SK-N-SH (cell line): Measurements from ENCODE around the gene NEAT1. TPM values are rescaled to one million over a fixed set of nuclear protein-coding genes. Genes with fewer than 3 reads are reported as not detected.

Experiments
- CTCF ChIA-PET: fragments of 300-600, 350-600 bp; formaldehyde crosslinking; extraction: SDS; loops from one replicate; lab custom pipeline; 2021; lab: Yijun Ruan, JAX
- POLR2A ChIA-PET: fragments of 350-600 bp; sonication (Branson Sonifier 250); formaldehyde crosslinking; extraction: SDS; loops from one replicate; lab custom pipeline; 2020; ENCODE audit warnings: antibody characterized with exemption, inconsistent platforms; lab: Yijun Ruan, JAX
- DNase-seq: peaks from one replicate; pipeline ENCODE4 v3.0.0; 2012
- H2AFZ ChIP-seq: fragments of 200-600 bp; sonication (generic); 2 replicates; pipeline ENCODE4 v1.8.1; 2016; ENCODE audit warnings: antibody characterized with exemption, mild to moderate bottlenecking, low read depth
- H3F3A ChIP-seq: fragments of 200-600 bp; sonication (generic); replicated peaks from 2 replicates; pipeline ENCODE3; 2016; ENCODE audit warnings: antibody characterized with exemption, mild to moderate bottlenecking; ENCODE audit not compliant: insufficient read depth
- H3K27ac ChIP-seq, 2 experiments: fragments of 200-500 bp in 1 of 2; fragments of 200-600 bp in 1 of 2; sonication (Bioruptor generic) in 1 of 2; sonication (generic), shearing (Covaris generic) in 1 of 2; 2 replicates each; pipeline versions ENCODE4 v1.5.1 to v1.6.1; 2014 to 2016; ENCODE audit warnings: low read depth in 2 of 2, inconsistent platforms in 1 of 2, low read length in 1 of 2, mild to moderate bottlenecking in 1 of 2, mixed read lengths in 1 of 2
- H3K27me3 ChIP-seq: fragments of 200-600 bp; sonication (generic), shearing (Covaris generic); 2 replicates; pipeline ENCODE4 v1.6.1; 2016; ENCODE audit warnings: mixed run types; ENCODE audit not compliant: insufficient read depth
- H3K36me3 ChIP-seq, 2 experiments: fragments of 200-500 bp in 1 of 2; fragments of 200-600 bp in 1 of 2; sonication (Bioruptor generic) in 1 of 2; sonication (generic) in 1 of 2; replicated peaks in 1 of 2; 2 replicates each; pipeline versions ENCODE3 to v1.5.1; 2014 to 2016; ENCODE audit warnings: low read length in 1 of 2, mild to moderate bottlenecking in 1 of 2; ENCODE audit not compliant: insufficient read depth in 2 of 2, control insufficient read depth in 1 of 2
- H3K4me1 ChIP-seq, 2 experiments: fragments of 200-500 bp in 1 of 2; fragments of 200-600 bp in 1 of 2; sonication (Bioruptor generic) in 1 of 2; sonication (generic), shearing (Covaris generic) in 1 of 2; 2 replicates each; pipeline versions ENCODE4 v1.5.1 to v1.6.1; 2014 to 2016; ENCODE audit warnings: low read depth in 1 of 2, low read length in 1 of 2, mixed run types in 1 of 2; ENCODE audit not compliant: insufficient read depth in 2 of 2, control insufficient read depth in 1 of 2
- H3K4me2 ChIP-seq: fragments of 200-600 bp; sonication (generic), shearing (Covaris generic); 2 replicates; pipeline ENCODE4 v1.6.1; 2017; ENCODE audit warnings: mixed run types
- H3K4me3 ChIP-seq, 2 experiments: fragments of 200-500 bp in 1 of 2; fragments of 200-600 bp in 1 of 2; sonication (Bioruptor generic) in 1 of 2; sonication (generic), shearing (Covaris generic) in 1 of 2; 2 replicates each; pipeline versions ENCODE4 v1.5.1 to v1.8.1; 2014 to 2016; ENCODE audit warnings: low read depth in 2 of 2, inconsistent platforms in 1 of 2, low read length in 1 of 2, mild to moderate bottlenecking in 1 of 2, mixed read lengths in 1 of 2, moderate library complexity in 1 of 2
- H3K79me2 ChIP-seq: fragments of 200-600 bp; sonication (generic); 2 replicates; pipeline ENCODE4 v1.8.1; 2017; ENCODE audit warnings: mild to moderate bottlenecking; ENCODE audit not compliant: insufficient read depth
- H3K9ac ChIP-seq: fragments of 200-600 bp; sonication (generic); 2 replicates; pipeline ENCODE4 v1.6.1; 2017; ENCODE audit warnings: mixed run types
- H3K9me2 ChIP-seq: fragments of 200-600 bp; sonication (generic); 2 replicates; pipeline ENCODE4 v1.6.1; 2017; ENCODE audit warnings: mixed run types
- H3K9me3 ChIP-seq: fragments of 200-600 bp; sonication (generic); 2 replicates; pipeline ENCODE4 v1.6.1; 2017; ENCODE audit warnings: mixed run types, mild to moderate bottlenecking, moderate library complexity
- H4K20me1 ChIP-seq: fragments of 200-600 bp; sonication (generic); 2 replicates; pipeline ENCODE4 v1.6.1; 2017; ENCODE audit warnings: mild to moderate bottlenecking, mixed run types; ENCODE audit not compliant: insufficient read depth
- FOSL2 ChIP-seq: IDR thresholded peaks from 2 replicates; pipeline ENCODE4 v1.4.0; 2012; ENCODE audit warnings: low read depth, mild to moderate bottlenecking, moderate library complexity, borderline replicate concordance
- SMC3 ChIP-seq: IDR thresholded peaks from 2 replicates; pipeline ENCODE4 v1.6.1; 2012; ENCODE audit warnings: low read depth, low read length, improper control_type of control experiment
- WGBS: methylation state at CpG from one replicate; pipeline ENCODE4 v1.1.6; 2017; ENCODE audit warnings: low lambda C conversion rate; 5-methylcytosine and 5-hydroxymethylcytosine counted together
- polyA plus RNA-seq, 3 experiments: library from polyadenylated mRNA; depleted of rRNA; stranded (reverse); fragments of >200 nt; gene quantifications; 2 replicates each; pipeline ENCODE4 v1.2.3, GENCODE V29; 2012
- TF ChIP-seq, protein P1 (sequence below): IDR thresholded peaks from 2 replicates; pipeline ENCODE4 v1.6.1; 2012; ENCODE audit warnings: mild to moderate bottlenecking, low read depth, low read length, moderate library complexity

NEAT1 gene
- polyA plus RNA-seq, 1 of the 3 experiments (the other 2 are of a cell fraction) = 435 TPM

DNA sequence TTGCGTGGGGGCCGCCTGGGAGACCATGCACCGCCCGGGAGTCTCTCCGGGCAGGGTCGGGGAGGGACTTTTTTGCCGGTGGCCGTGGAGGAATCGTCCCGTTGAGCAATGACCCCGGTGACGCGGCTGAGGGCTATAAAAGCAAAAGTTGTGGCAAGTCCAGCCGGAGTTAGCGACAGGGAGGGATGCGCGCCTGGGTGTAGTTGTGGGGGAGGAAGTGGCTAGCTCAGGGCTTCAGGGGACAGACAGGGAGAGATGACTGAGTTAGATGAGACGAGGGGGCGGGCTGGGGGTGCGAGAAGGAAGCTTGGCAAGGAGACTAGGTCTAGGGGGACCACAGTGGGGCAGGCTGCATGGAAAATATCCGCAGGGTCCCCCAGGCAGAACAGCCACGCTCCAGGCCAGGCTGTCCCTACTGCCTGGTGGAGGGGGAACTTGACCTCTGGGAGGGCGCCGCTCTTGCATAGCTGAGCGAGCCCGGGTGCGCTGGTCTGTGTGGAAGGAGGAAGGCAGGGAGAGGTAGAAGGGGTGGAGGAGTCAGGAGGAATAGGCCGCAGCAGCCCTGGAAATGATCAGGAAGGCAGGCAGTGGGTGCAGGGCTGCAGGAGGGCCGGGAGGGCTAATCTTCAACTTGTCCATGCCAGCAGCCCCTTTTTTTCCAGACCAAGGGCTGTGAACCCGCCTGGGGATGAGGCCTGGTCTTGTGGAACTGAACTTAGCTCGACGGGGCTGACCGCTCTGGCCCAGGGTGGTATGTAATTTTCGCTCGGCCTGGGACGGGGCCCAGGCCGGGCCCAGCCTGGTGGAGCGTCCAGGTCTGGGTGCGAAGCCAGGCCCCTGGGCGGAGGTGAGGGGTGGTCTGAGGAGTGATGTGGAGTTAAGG lies at the start of gene NEAT1 (continued):
- TF ChIP-seq, protein P1, sequence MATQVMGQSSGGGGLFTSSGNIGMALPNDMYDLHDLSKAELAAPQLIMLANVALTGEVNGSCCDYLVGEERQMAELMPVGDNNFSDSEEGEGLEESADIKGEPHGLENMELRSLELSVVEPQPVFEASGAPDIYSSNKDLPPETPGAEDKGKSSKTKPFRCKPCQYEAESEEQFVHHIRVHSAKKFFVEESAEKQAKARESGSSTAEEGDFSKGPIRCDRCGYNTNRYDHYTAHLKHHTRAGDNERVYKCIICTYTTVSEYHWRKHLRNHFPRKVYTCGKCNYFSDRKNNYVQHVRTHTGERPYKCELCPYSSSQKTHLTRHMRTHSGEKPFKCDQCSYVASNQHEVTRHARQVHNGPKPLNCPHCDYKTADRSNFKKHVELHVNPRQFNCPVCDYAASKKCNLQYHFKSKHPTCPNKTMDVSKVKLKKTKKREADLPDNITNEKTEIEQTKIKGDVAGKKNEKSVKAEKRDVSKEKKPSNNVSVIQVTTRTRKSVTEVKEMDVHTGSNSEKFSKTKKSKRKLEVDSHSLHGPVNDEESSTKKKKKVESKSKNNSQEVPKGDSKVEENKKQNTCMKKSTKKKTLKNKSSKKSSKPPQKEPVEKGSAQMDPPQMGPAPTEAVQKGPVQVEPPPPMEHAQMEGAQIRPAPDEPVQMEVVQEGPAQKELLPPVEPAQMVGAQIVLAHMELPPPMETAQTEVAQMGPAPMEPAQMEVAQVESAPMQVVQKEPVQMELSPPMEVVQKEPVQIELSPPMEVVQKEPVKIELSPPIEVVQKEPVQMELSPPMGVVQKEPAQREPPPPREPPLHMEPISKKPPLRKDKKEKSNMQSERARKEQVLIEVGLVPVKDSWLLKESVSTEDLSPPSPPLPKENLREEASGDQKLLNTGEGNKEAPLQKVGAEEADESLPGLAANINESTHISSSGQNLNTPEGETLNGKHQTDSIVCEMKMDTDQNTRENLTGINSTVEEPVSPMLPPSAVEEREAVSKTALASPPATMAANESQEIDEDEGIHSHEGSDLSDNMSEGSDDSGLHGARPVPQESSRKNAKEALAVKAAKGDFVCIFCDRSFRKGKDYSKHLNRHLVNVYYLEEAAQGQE = peak; percentile 85; the same call in 1 of the 2 replicates

DNA sequence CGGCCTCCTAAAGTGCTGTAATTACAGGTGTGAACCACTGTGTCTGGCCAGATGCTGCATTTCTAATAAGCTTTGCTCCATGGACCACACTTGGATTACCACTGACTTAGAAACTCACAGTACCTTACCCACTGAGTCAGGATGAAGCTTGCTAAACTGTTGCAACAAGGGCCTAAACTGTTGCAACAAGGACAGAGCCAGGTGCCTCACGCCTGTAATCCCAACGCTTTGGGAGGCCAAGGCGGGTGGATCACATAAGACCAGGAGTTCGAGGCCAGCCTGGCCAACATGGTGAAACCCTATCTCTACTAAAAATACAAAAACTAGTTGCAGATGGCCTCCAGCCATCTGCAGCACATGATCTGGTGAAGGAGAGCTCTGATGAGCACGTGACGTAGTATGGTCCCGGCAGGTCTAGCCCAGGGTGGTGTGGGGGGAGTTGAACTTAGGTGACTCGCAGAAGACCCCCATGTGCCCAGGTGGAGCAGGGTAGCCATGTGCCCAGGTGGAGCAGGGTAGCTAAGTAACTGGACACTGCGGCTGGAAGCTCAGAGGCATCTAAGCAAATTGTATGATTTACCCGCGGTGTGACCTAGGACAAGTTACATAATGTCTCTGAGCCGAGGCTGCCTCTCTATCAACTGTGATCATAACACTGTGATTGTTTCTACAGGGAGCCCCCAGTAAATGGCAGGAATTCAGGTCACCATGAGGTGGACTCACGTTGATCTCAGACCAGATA lies 48.6 kb upstream of the NEAT1 start:
- H3K27ac ChIP-seq = no peak overlapping the region
- H3K4me3 ChIP-seq = no peak overlapping the region
- POLR2A ChIA-PET = interaction anchor here (0.9 kb wide), 1 partner anchor 51 kb away, joined by 3 read pairs; no protein-coding TSS in a partner anchor
- no peak for DNase-seq
- no peak overlapping the region for H3K9ac ChIP-seq
- CTCF ChIA-PET = interaction anchor here (0.9 to 1.9 kb wide), 4 partner anchors 7 to 45 kb away, joined by 3 to 8 read pairs (median 4); no protein-coding TSS in a partner anchor
- TF ChIP-seq SMC3 = no peak
- peaks cover 20% of the 10 kb centered on the region for H3F3A ChIP-seq
- H4K20me1 ChIP-seq = no peaks in the 10 kb centered on the region
- H3K9me3 ChIP-seq = no peaks in the 10 kb centered on the region
- H3K4me2 ChIP-seq = no peak overlapping the region
- peaks cover 0 to 10% of the 10 kb centered on the region in 2 experiments; a peak in 2 of 4 replicates for H3K4me1 ChIP-seq
- H3K27me3 ChIP-seq = no peaks in the 10 kb centered on the region
- H2AFZ ChIP-seq = no peak overlapping the region
- no peaks in the 10 kb centered on the region for H3K79me2 ChIP-seq
- WGBS = 80% methylated on average over 14 of the region's 14 CpGs
- H3K36me3 ChIP-seq = no peaks in the 10 kb centered on the region
- no peaks in the 10 kb centered on the region for H3K9me2 ChIP-seq

DNA sequence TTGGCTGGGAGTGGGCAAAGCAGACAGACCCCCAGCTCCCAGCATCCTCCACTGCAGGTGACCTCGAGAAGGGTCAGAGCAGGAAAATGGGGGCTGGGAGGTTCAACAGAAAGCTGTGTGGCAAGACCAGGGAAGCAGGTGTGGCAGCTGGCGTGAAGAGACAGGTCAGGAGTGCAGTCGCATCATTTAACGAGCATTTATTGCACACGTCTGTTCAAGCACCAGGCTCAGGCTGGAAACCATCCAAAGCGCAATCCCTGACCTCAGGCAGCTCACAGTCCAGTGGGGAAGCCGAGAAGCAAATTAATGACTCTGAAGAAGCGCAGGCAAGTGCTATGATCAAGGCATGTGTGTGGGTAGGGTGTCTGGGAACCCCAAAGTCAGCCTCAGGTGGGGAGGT lies 47.6 kb upstream of the NEAT1 start:
- POLR2A ChIA-PET = interaction anchor here (0.6 to 1.0 kb wide), 2 partner anchors 49 to 129 kb away, joined by 3 to 4 read pairs; no protein-coding TSS in a partner anchor
- WGBS = 79% methylated on average over 8 of the region's 8 CpGs
- Histone ChIP-seq H3K27ac (no peak overlapping the region), H2AFZ (no peak overlapping the region), H3K27me3 (no peaks in the 10 kb centered on the region), H3K36me3 (no peaks in the 10 kb centered on the region), H3K4me3 (no peak overlapping the region), H3K9me3 (no peaks in the 10 kb centered on the region), H3K79me2 (no peaks in the 10 kb centered on the region), H3K9ac (no peak overlapping the region)
- no peak for TF ChIP-seq FOSL2
- TF ChIP-seq, all 33 proteins: peak for 0
- CTCF ChIA-PET = interaction anchor here (1.8 to 1.9 kb wide), 3 partner anchors 8 to 136 kb away, joined by 5 to 8 read pairs (median 6); no protein-coding TSS in a partner anchor
- Histone ChIP-seq H3K4me2 (no peak overlapping the region), H3K9me2 (no peaks in the 10 kb centered on the region), H4K20me1 (no peaks in the 10 kb centered on the region), H3F3A (peaks cover 20% of the 10 kb centered on the region), H3K4me1 (peaks cover 0 to 14% of the 10 kb centered on the region in 2 experiments; a peak in 2 of 4 replicates)
- no peak for DNase-seq
